Esophagus muscularis mucosa (tissue), 4 donors: Measurements from ENCODE around the gene PPP1R14B. TPM values are rescaled to one million over a fixed set of nuclear protein-coding genes. Genes with fewer than 3 reads are reported as not detected.

ENCODE experiments used
- DNase-seq: peaks from one replicate; pipeline ENCODE4 v3.0.0-alpha.2; 2017; ENCODE audit errors: extremely low spot score
- H3K27ac ChIP-seq, 4 donors: fragments of 200-600 bp; sonication (generic); replicated peaks in 1 of 4; 1 replicate in 3 of 4; 2 replicates in 1 of 4; pipeline ENCODE4 v1.5.1; 2016 to 2019; ENCODE audit warnings: mild to moderate bottlenecking in 1 of 4
- H3K27me3 ChIP-seq, 4 donors: fragments of 200-600 bp; sonication (generic); one replicate each; pipeline versions ENCODE4 v1.5.1 to v1.6.0; 2016 to 2019
- H3K36me3 ChIP-seq, 4 donors: fragments of 200-600 bp; sonication (generic); one replicate each; pipeline ENCODE4 v1.5.1; 2016 to 2019
- H3K4me1 ChIP-seq, 4 donors: fragments of 200-600 bp; sonication (generic); one replicate each; pipeline ENCODE4 v1.5.1; 2016 to 2019
- H3K4me3 ChIP-seq, 4 donors: fragments of 200-600 bp; sonication (generic); 1 replicate in 2 of 4; 2 replicates in 2 of 4; pipeline ENCODE4 v1.5.1; 2016 to 2019; ENCODE audit warnings: mild to moderate bottlenecking in 4 of 4, moderate library complexity in 1 of 4
- H3K9me3 ChIP-seq, 4 donors: fragments of 200-600 bp; sonication (generic); 1 replicate in 3 of 4; 2 replicates in 1 of 4; pipeline ENCODE4 v1.5.1; 2016 to 2019
- CTCF ChIP-seq, 3 experiments: fragments of 200-600 bp in 2 of 3; fragments of 450-650 bp in 1 of 3; sonication (generic) in 2 of 3; IDR thresholded peaks; one replicate each; pipeline ENCODE4 v1.5.1; 2017 to 2019; ENCODE audit warnings: antibody characterized with exemption in 3 of 3, mild to moderate bottlenecking in 2 of 3, moderate library complexity in 1 of 3
- EP300 ChIP-seq: sonication (generic); formaldehyde crosslinking; IDR thresholded peaks from one replicate; pipeline ENCODE4 v1.6.1; 2017; ENCODE audit warnings: antibody characterized with exemption
- POLR2A ChIP-seq: fragments of 450-650 bp; IDR thresholded peaks from one replicate; pipeline ENCODE4 v1.6.1; 2017; ENCODE audit warnings: antibody characterized with exemption, moderate library complexity, mild to moderate bottlenecking, low read depth
- POLR2AphosphoS5 ChIP-seq, 2 donors: sonication (generic); formaldehyde crosslinking; IDR thresholded peaks; one replicate each; pipeline ENCODE4 v1.6.1; 2017; ENCODE audit warnings: antibody characterized with exemption in 2 of 2
- WGBS: methylation state at CpG from one replicate; pipeline ENCODE4 v1.1.5; 2018; 5-methylcytosine and 5-hydroxymethylcytosine counted together
- intact Hi-C: fragments of 100-400 bp; cut with DNase I; formaldehyde crosslinking; loops from one replicate; pipeline ENCODE4 v1.15.1; 2023
- total RNA-seq, 4 donors: library from RNA; depleted of rRNA; stranded (reverse); fragments of >200 nt; gene quantifications; one replicate each; pipeline versions ENCODE4 v1.1.0 to v1.2.1, GENCODE V29; 2016

Gene PPP1R14B
- total RNA-seq, 4 donors from 2014 or later: 50.4 to 92.9 (median 79.8) TPM

GRCh38 chr11:64266339-64266738 lies 19.6 kb upstream of the PPP1R14B start:
- Histone ChIP-seq H3K27ac (no peak overlapping the region), H3K27me3 (no peaks in the 10 kb centered on the region), H3K4me1 (peaks cover 22 to 24% (median 23%) of the 10 kb centered on the region in 4 donors), H3K36me3 (peaks cover 22 to 61% (median 59%) of the 10 kb centered on the region in 4 donors), H3K4me3 (no peak overlapping the region), H3K9me3 (no peaks in the 10 kb centered on the region)
- intact Hi-C loops: loop anchor here (5.0 kb wide), 1 partner anchor 36 kb away; the partner anchor contains the start of gene CATSPERZ
- TF ChIP-seq CTCF (IDR thresholded peaks at IDR 0.05) (no peak), POLR2AphosphoS5 (IDR thresholded peaks at IDR 0.05) (no peak), EP300 (no peak), POLR2A (no peak)
- DNase-seq: no peak
- WGBS: 81% methylated on average over 15 of the region's 15 CpGs

- intact Hi-C loops: loop anchor here (5.0 kb wide), 1 partner anchor 37 kb away; the partner anchor contains the start of gene CATSPERZ
- DNase-seq: no peak
- 95% methylated on average over 20 of the region's 35 CpGs for WGBS
These were observed 18.7 kb upstream of the PPP1R14B start for GRCh38 chr11:64265176-64266160.

GRCh38 chr11:64264371-64264852 lies 17.7 kb upstream of the PPP1R14B start:
- DNase-seq: no peak
- Histone ChIP-seq H3K4me1 (peaks cover 22 to 24% (median 23%) of the 10 kb centered on the region in 4 donors), H3K4me3 (no peak overlapping the region), H3K27ac (no peak overlapping the region), H3K36me3 (peaks cover 25 to 77% (median 76%) of the 10 kb centered on the region in 4 donors), H3K9me3 (no peaks in the 10 kb centered on the region), H3K27me3 (no peaks in the 10 kb centered on the region)
- WGBS: 87% methylated on average over 10 of the region's 10 CpGs
- no peak for TF ChIP-seq POLR2AphosphoS5 (IDR thresholded peaks at IDR 0.05)
- no peak for TF ChIP-seq CTCF (IDR thresholded peaks at IDR 0.05)
- intact Hi-C loops: no loop called here

More at GRCh38 chr11:64265176-64266160, 18.7 kb upstream of the PPP1R14B start:
- Histone ChIP-seq H3K4me1 (peaks cover 22 to 24% (median 23%) of the 10 kb centered on the region in 4 donors), H3K27ac (no peak overlapping the region), H3K9me3 (no peaks in the 10 kb centered on the region), H3K27me3 (no peaks in the 10 kb centered on the region), H3K4me3 (no peak overlapping the region), H3K36me3 (peaks cover 25 to 67% (median 66%) of the 10 kb centered on the region in 4 donors)
- no peak for TF ChIP-seq EP300
- no peak for TF ChIP-seq POLR2AphosphoS5 (IDR thresholded peaks at IDR 0.05)
- no peak for TF ChIP-seq CTCF (IDR thresholded peaks at IDR 0.05)
- TF ChIP-seq POLR2A: no peak

- Histone ChIP-seq H3K9me3 (no peaks in the 10 kb centered on the region), H3K4me1 (peaks cover 20 to 21% (median 21%) of the 10 kb centered on the region in 4 donors), H3K27me3 (no peaks in the 10 kb centered on the region), H3K4me3 (no peak overlapping the region), H3K27ac (no peak overlapping the region), H3K36me3 (peaks cover 27 to 82% (median 81%) of the 10 kb centered on the region in 4 donors)
- 83% methylated on average over 3 of the region's 8 CpGs for WGBS
- intact Hi-C loops: no loop called here
- no peak for DNase-seq
- no peak for TF ChIP-seq POLR2AphosphoS5 (IDR thresholded peaks at IDR 0.05)
- TF ChIP-seq CTCF (IDR thresholded peaks at IDR 0.05): no peak
- no peak for TF ChIP-seq EP300
- no peak for TF ChIP-seq POLR2A
These were observed 17.2 kb upstream of the PPP1R14B start for GRCh38 chr11:64263947-64264317.
